22Rv1 (cell line): ENCODE results near the gene BEND5.

ENCODE experiments used
- ZFX ChIP-seq: fragments of 450-650 bp; IDR thresholded peaks from 2 replicates; pipeline ENCODE4 v1.6.1; 2017; ENCODE audit warnings: antibody characterized with exemption, borderline replicate concordance
- TF ChIP-seq, protein P1 (sequence below): fragments of 450-650 bp; IDR thresholded peaks from 2 replicates; pipeline ENCODE4 v1.5.1; 2017; ENCODE audit warnings: mild to moderate bottlenecking

DNA sequence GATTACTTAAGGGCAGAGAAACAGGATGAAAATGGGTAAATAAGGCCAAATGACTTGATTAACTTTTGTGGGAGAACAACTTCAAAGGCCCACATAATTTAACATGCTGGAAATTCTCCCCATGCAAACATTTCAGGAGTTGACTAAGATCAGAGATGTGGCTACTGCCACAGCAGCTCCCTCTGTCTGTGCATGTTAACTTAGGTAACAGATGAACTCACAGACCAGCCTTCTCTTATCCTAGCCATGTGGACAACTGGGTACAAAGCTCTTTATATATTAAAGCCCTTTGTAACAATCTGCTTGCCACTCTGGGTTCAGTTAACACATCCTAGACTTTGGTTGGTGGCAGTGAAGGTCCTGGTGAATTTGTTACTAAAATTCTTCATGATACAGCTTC, 33.2 kb downstream of the BEND5 start:
- TF ChIP-seq, protein P1, sequence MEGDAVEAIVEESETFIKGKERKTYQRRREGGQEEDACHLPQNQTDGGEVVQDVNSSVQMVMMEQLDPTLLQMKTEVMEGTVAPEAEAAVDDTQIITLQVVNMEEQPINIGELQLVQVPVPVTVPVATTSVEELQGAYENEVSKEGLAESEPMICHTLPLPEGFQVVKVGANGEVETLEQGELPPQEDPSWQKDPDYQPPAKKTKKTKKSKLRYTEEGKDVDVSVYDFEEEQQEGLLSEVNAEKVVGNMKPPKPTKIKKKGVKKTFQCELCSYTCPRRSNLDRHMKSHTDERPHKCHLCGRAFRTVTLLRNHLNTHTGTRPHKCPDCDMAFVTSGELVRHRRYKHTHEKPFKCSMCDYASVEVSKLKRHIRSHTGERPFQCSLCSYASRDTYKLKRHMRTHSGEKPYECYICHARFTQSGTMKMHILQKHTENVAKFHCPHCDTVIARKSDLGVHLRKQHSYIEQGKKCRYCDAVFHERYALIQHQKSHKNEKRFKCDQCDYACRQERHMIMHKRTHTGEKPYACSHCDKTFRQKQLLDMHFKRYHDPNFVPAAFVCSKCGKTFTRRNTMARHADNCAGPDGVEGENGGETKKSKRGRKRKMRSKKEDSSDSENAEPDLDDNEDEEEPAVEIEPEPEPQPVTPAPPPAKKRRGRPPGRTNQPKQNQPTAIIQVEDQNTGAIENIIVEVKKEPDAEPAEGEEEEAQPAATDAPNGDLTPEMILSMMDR = no peak
- TF ChIP-seq ZFX = no peak
